HG02852 (cell line): ENCODE measurements around the gene RASEF.

Experiments used
- ATAC-seq: cut with Tn5 transposase; IDR thresholded peaks from one replicate; pipeline ENCODE4 v1.9.1; 2021; ENCODE audit warnings: mild to moderate bottlenecking, moderate library complexity; ENCODE audit not compliant: unreplicated experiment

RASEF gene

GRCh38 chr9:83059417-83059816 is 3.5 kb downstream of the RASEF start:
- ATAC-seq, result no peak

DNA sequence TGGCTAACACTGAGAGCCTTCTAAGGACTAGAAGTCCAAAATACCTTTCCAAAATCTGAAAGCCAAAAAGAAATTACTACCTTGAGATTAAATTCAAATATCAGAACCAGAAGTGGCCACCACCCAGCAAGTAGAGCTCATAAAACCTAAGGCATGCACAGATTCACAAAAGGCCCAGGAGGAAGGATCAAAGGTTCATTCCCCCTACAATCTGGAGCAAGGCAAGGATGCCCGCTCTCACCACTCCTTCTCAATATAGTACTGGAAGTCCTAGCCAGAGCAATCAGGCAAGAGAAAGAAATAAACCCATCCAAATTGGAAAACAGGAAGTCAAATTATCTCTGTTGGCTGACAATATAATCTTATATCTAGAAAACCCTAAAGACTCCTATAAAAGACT is 6.0 kb downstream of the RASEF start:
- ATAC-seq, result no peak

GRCh38 chr9:83056174-83056573 is 6.8 kb downstream of the RASEF start:
- no peak for ATAC-seq

DNA sequence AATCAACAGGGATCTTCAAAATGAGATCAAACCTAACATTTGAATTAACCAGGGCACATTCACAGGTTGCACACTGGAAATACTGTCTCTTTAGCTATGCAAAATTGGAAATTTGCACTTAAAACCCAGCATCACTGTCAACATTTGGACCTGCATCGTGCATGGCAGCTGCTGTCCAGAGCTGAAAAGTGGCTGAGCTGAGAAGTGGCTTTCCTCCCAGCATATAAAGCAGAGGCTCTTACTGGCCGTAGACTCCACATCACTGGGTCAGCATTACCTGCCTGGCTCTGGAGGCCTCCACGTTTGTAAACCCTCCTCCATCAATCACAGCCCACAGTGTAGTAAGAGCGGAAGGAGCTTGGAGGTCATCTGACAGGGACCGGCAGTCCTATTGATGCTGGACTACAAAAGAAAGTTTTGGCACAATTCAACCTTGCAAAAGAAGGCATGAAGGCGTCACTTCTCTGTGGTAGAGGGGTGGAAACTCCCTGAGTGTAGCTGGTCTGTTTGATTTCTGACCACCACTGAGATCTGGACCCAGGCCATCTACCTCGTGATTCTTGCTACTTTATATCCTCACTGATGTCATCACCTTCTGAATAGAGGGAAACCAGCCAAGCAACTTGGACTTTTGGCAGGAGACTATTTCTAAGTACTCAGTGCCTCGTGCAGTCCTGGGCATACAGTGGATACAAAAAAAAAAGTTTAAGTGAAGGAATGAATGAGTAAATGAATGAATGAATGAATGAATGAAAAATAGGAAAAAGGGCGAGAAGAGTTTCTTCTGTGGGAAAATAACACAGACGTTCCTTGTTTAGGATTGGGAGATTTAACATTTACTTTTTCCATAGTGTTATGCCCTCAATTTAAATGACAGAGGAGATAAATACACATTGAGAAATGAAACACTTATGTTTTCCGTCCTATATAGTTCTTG is 14.8 kb downstream of the RASEF start:
- no peak for ATAC-seq

GRCh38 chr9:83043597-83043996 is 19.3 kb downstream of the RASEF start:
- ATAC-seq, result no peak

- ATAC-seq, result no peak
These were observed 21.2 kb downstream of the RASEF start for GRCh38 chr9:83041771-83042170.

- ATAC-seq, result no peak
These were observed 23.6 kb downstream of the RASEF start for GRCh38 chr9:83039303-83039702.

DNA sequence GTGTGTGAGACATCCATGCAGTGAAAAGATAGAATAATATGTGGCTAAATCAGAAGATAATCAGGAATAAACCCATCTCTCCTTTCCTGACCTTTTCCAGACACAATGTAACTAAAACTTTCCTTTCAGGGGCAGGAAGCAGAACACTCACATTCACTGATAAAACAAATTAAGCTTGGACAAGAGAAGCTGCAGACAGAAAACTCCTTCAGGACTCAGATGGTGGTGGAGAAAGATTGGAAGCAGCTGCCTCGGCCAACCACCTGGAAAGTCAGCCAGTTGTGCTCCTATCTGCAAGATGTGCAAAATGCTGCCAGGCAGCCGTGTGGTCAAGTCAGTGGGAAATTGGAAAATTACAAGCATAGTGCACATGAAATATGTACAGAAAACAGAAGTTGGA is 26.9 kb downstream of the RASEF start:
- ATAC-seq, result no peak

GRCh38 chr9:83035143-83035542 is 27.8 kb downstream of the RASEF start:
- ATAC-seq, result no peak

DNA sequence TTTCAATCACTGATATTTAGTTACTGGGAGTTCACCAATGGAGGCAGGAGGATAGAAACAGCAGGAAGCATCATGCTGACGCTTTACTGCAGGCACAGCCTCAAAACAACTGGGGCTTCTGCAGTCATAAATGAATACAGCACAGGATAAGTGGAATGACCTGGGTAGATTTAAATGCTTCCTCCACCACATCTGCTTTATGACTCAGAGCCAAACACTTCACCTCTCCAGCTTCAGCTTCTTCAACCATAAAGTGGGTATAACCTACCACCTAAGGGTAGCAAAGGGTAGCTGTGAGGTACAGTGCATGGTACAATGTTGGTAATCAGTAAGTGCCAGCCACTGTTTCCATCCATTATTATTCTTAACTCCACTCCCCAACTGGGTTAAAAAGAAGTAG is 28.4 kb downstream of the RASEF start:
- ATAC-seq, result no peak

DNA sequence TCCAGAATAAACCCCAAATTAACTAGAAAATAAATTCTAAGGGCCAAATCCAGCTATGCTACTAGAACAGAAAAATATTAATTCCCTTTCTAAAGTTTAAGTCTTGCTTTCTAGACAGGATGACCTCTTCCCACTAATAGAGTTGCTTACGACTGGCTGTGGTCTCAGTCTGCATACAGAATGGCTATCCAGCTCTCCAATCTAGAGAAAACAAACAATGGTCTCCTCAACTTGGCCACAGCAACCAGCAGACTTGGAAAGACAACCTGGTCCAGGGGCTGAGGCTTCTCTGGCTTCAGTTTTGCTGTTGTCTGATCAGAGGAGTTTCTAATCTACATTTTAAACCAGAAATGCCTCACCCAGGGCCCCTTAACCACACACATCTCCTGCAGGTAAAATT is 28.9 kb downstream of the RASEF start:
- no peak for ATAC-seq

- ATAC-seq, result no peak
These were observed 30.8 kb downstream of the RASEF start for GRCh38 chr9:83032065-83032625.

- no peak for ATAC-seq
These were observed 32.4 kb downstream of the RASEF start for GRCh38 chr9:83030391-83031107.

GRCh38 chr9:83029531-83030137 is 33.3 kb downstream of the RASEF start:
- no peak for ATAC-seq

DNA sequence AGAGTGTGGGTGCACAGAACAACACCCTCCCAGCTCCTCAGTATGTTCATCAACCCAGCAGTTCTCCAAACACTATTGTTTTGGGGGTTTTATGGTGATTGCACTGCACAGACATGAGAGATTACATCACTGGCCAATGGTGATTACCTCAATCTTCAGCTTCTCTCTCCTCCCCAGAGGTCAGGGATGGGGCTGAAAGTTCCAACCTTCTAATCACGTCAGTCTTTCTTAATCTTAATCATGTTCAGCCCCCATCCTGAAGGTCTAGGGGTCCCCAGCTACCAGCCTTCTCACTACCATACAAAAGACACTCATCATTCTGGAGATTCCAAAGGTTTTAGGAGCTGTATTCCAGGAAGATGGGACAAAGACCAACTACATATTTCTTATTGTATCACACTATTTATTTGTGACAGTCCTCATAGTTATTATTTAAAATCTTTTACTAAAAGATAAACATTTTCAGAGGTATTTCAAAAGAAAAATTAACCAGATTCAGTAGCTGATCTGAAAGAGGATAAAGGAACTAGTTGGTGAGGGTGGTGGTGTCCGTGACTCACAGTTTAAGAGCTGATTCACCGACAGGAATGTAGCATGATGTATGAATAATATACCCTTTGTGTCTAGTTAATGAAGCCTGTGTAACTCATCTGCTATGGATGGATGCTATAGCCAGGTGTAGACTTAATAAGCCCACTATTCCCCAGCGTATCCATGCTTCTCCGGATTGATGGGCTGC is 35.6 kb downstream of the RASEF start:
- ATAC-seq, result no peak

GRCh38 chr9:83024506-83025125 is 38.3 kb downstream of the RASEF start:
- ATAC-seq, result no peak

DNA sequence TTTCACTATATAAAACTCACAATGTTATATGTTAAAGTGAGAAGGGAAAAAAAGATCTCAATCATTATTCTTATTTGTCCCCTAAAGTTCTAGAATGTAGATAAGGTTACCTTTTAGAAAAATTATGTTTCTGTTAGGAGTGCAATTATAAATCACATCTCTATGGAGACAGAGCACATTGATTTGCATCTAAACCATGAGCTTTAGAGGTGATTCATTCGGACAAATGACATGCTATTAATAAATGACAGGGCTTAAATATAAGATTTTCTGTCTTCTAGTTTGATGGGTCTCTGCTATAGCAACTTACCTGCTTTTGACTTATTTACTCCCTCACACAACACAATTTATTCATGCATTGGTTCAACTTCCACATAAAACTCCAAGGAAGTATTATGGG is 39.8 kb downstream of the RASEF start:
- no peak for ATAC-seq

- no peak for ATAC-seq
These were observed 42.1 kb downstream of the RASEF start for GRCh38 chr9:83020864-83021263.

DNA sequence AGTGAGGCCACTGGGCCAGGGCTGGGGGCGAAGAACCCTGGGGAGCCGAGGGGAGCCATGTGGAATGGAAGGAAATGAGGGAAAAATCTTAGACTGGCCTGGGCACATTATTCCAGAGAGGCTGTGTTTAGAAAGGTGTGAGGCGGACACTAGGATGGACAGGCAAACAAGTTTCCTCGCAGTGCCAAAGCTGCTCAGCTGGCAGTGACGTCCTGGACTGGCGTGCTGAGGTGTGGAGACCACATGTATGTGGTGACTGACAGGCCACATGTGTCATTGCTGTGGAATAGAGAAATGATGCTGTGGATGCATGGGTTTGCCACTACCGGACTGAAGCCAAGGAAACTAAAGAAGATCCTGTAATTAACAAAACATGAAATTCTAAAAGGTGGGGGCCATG is 42.6 kb downstream of the RASEF start:
- no peak for ATAC-seq

DNA sequence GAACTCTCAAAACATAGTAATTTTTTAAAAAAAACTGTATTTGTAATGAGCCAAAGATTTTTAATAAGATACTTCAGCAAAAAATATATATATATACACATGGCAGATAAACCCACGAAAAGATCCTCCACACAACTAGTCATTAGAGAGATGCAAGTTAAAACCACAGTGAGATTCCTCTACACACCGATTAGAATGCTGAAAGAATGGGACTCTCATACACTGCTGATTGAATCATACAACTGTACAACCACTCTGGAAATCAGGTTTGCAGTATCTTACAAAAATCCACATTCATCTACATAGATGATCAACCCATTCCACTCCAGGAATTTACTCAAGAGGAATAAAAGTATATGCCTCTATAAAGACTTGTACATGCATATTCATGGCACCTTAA is 43.7 kb downstream of the RASEF start:
- ATAC-seq, result no peak
